Testis (tissue), 3 donors: ENCODE results near the gene EEFSEC. TPM values are rescaled to one million over a fixed set of nuclear protein-coding genes. Genes with fewer than 3 reads are reported as not detected.

ENCODE experiments used
- DNase-seq: peaks from one replicate; pipeline ENCODE4 v3.0.0-alpha.2; 2019
- H3K27ac ChIP-seq, 2 donors: fragments of 200-600 bp; sonication (generic); one replicate each; pipeline ENCODE4 v1.5.1; 2019
- H3K27me3 ChIP-seq: fragments of 200-600 bp; sonication (generic); one replicate; pipeline ENCODE4 v1.5.1; 2019
- H3K36me3 ChIP-seq: fragments of 200-600 bp; sonication (generic); one replicate; pipeline ENCODE4 v1.5.1; 2017; ENCODE audit warnings: low read depth; ENCODE audit errors: missing control alignments
- H3K4me1 ChIP-seq: fragments of 200-600 bp; sonication (generic); one replicate; pipeline ENCODE4 v1.5.1; 2019
- H3K4me3 ChIP-seq, 2 donors: fragments of 200-600 bp; sonication (generic); one replicate each; pipeline ENCODE4 v1.5.1; 2017 to 2019
- H3K9me3 ChIP-seq: fragments of 200-600 bp; sonication (generic); one replicate; pipeline ENCODE4 v1.5.1; 2017
- CTCF ChIP-seq, 3 experiments: fragments of 450-650 bp in 2 of 3; fragments of 200-600 bp in 1 of 3; sonication (generic) in 1 of 3; IDR thresholded peaks; one replicate each; pipeline ENCODE4 v1.5.1; 2016 to 2019; ENCODE audit warnings: antibody characterized with exemption in 3 of 3, mild to moderate bottlenecking in 2 of 3, moderate library complexity in 1 of 3
- POLR2A ChIP-seq: fragments of 450-650 bp; IDR thresholded peaks from one replicate; pipeline ENCODE4 v1.6.1; 2017; ENCODE audit warnings: antibody characterized with exemption, mild to moderate bottlenecking, moderate library complexity
- WGBS, 2 donors: methylation state at CpG; one replicate each; pipeline ENCODE4 v1.1.5; 2018; 5-methylcytosine and 5-hydroxymethylcytosine counted together
- intact Hi-C: fragments of 100-400 bp; cut with DNase I; formaldehyde crosslinking; loops from one replicate; pipeline ENCODE4 v1.15.1; 2023; ENCODE audit warnings: low total_unique reads
- polyA plus RNA-seq: library from polyadenylated mRNA; stranded (reverse); fragments of 350-450 nt; fragmentation: Illumina TruSeq; extraction: RNeasy Lipid Tissue Mini Kit (QIAGEN cat#74804); gene quantifications from one replicate; pipeline ENCODE4 v1.2.3, GENCODE V29; 2014; ENCODE audit warnings: low read depth, low replicate concordance; ENCODE audit not compliant: insufficient read depth
- total RNA-seq, 2 donors: library from RNA; depleted of rRNA; stranded (reverse); fragments of >200 nt; gene quantifications; one replicate each; pipeline ENCODE4 v1.2.3, GENCODE V29; 2016

Gene EEFSEC
- total and polyA plus RNA-seq, 3 donors from 2014 or later, result 35.4 to 40.3 (median 35.4) TPM

GRCh38 chr3:128218548-128219257 lies 65.4 kb downstream of the EEFSEC start:
- Histone ChIP-seq H3K27me3 (no peaks in the 10 kb centered on the region), H3K27ac (no peak overlapping the region), H3K36me3 (no peaks in the 10 kb centered on the region), H3K4me3 (no peak overlapping the region), H3K4me1 (no peaks in the 10 kb centered on the region), H3K9me3 (no peaks in the 10 kb centered on the region)
- TF ChIP-seq CTCF (IDR thresholded peaks at IDR 0.05) (no peak), POLR2A (no peak)
- 75 to 89% methylated on average over 9 to 13 of the region's 13 CpGs for WGBS, 2 donors
- no peak for DNase-seq
- intact Hi-C loops, result no loop called here

- no peak for TF ChIP-seq CTCF (IDR thresholded peaks at IDR 0.05)
- no peak for TF ChIP-seq POLR2A
- H3K9me3 ChIP-seq, result no peaks in the 10 kb centered on the region
- H3K27me3 ChIP-seq, result no peaks in the 10 kb centered on the region
- H3K4me3 ChIP-seq, result no peak overlapping the region
- WGBS, 2 donors, result 84 to 92% methylated on average over 3 of the region's 3 CpGs
- H3K4me1 ChIP-seq, result no peaks in the 10 kb centered on the region
- no peak for DNase-seq
- intact Hi-C loops, result no loop called here
- H3K36me3 ChIP-seq, result no peaks in the 10 kb centered on the region
- H3K27ac ChIP-seq, result no peak overlapping the region
These were observed 68.0 kb downstream of the EEFSEC start for GRCh38 chr3:128221328-128221727.

- Histone ChIP-seq H3K9me3 (no peaks in the 10 kb centered on the region), H3K4me1 (no peaks in the 10 kb centered on the region), H3K27me3 (no peaks in the 10 kb centered on the region), H3K36me3 (no peaks in the 10 kb centered on the region), H3K4me3 (no peak overlapping the region), H3K27ac (no peak overlapping the region)
- intact Hi-C loops, result no loop called here
- DNase-seq, result no peak
- TF ChIP-seq CTCF (IDR thresholded peaks at IDR 0.05) (no peak), POLR2A (no peak)
These were observed 69.6 kb downstream of the EEFSEC start for GRCh38 chr3:128222796-128223385.

GRCh38 chr3:128226186-128226725 lies 73.0 kb downstream of the EEFSEC start:
- Histone ChIP-seq H3K27me3 (no peaks in the 10 kb centered on the region), H3K9me3 (no peaks in the 10 kb centered on the region), H3K4me3 (no peak overlapping the region), H3K4me1 (peaks cover 7% of the 10 kb centered on the region), H3K36me3 (no peaks in the 10 kb centered on the region), H3K27ac (no peak overlapping the region)
- no peak for TF ChIP-seq POLR2A
- no peak for TF ChIP-seq CTCF (IDR thresholded peaks at IDR 0.05)
- intact Hi-C loops, result no loop called here
- 56 to 82% methylated on average over 8 of the region's 8 CpGs for WGBS, 2 donors
- no peak for DNase-seq
